ENCODE results near the gene FMO2.
"Not testable (repeated sequence)": the region's sequence is repeated elsewhere in the genome, so short reads cannot be mapped to it uniquely, and the experiment has no call there.

Gene FMO2

GRCh38 chr1:171220081-171220420 lies 35.0 kb downstream of the FMO2 start:
- H3K36me3 Mint-ChIP-seq (ENCODE audit: low read depth) = no peaks in the 10 kb centered on the region
- H3K27me3 Mint-ChIP-seq = peaks cover 4% of the 10 kb centered on the region
- H3K9me3 Mint-ChIP-seq = no peaks in the 10 kb centered on the region
- H3K4me3 Mint-ChIP-seq = no peak overlapping the region
- intact Hi-C loops (cut with micrococcal nuclease) = no loop called here
- peak overlapping the region; percentile 32 for H3K27ac Mint-ChIP-seq
- peaks cover 36% of the 10 kb centered on the region for H3K4me1 Mint-ChIP-seq (ENCODE audit: low read depth)

- Mint-ChIP-seq H3K27me3 (peaks cover 4% of the 10 kb centered on the region), H3K4me1 (ENCODE audit: low read depth) (peaks cover 36% of the 10 kb centered on the region), H3K4me3 (no peak overlapping the region), H3K27ac (no peak overlapping the region), H3K9me3 (no peaks in the 10 kb centered on the region), H3K36me3 (ENCODE audit: low read depth) (no peaks in the 10 kb centered on the region)
- intact Hi-C loops (cut with micrococcal nuclease) = no loop called here
These were observed 35.5 kb downstream of the FMO2 start for GRCh38 chr1:171220581-171221054.

DNA sequence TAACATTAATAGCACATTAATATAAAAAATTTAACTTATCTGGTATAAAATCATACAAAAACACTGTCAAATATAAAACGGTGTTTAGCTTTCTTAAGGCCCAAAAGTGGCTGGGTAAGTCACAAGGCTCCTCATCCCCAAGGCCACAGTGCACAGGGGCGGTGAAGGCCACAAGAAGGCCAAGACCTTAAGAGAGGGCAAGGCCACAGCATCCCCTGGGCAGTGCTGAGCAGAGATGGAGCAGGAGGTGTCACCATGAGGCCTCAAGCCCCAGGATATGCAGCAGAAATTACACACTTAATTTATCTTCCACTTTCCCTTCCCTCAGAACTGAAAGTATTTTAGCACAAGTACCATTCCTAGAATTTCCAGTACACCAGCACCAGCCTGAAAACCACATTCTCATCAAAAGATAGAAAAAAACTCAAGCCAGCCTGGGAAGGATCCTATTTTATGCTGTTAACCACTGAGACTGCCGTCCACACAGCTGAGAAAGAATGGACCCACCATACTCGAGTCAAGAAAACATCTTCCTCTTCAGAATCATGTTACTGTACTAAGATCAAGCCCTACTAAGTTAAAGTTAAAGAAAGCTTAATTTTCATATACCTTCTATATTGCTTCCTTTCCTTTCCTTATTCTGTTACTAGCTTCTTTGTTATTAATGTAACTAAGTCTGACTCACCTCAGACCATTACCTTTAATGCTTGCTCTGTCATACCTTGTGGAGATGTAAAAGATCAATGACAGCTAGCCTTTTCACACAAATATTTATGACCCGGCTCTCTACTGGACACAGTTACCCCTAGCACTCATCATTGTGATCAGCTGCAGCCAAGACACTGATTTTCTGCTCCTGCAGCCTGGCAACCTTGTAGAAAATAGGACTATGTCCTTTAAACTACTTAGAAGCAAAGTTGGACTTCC lies 36.8 kb downstream of the FMO2 start:
- H3K27me3 Mint-ChIP-seq = peaks cover 4% of the 10 kb centered on the region
- H3K27ac Mint-ChIP-seq = peak overlapping the region; percentile 24
- intact Hi-C loops (cut with micrococcal nuclease) = no loop called here
- no peaks in the 10 kb centered on the region for H3K36me3 Mint-ChIP-seq (ENCODE audit: low read depth)
- peaks cover 36% of the 10 kb centered on the region for H3K4me1 Mint-ChIP-seq (ENCODE audit: low read depth)
- no peak overlapping the region for H3K4me3 Mint-ChIP-seq
- H3K9me3 Mint-ChIP-seq = no peaks in the 10 kb centered on the region

DNA sequence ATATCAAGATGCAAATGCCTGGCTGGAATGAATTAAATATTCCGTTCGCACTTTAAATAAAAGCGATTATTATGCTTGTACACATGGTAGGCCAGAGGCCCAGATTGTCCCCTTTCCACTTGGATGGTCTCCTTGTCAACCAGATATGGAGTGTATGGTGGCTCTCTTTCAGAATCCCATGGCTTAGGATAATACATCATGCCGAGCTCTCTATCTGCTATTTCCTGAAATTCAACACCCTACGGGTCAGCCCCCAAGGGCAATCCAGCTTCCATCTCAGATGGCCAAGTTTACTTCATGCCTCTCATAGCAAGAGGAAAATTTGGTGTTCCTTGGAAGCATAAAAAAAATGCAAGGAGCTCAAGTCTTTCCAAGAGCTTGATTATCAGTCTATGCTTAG lies 37.8 kb downstream of the FMO2 start:
- no peak overlapping the region for H3K27ac Mint-ChIP-seq
- intact Hi-C loops (cut with micrococcal nuclease) = no loop called here
- no peaks in the 10 kb centered on the region for H3K36me3 Mint-ChIP-seq (ENCODE audit: low read depth)
- peaks cover 4% of the 10 kb centered on the region for H3K27me3 Mint-ChIP-seq
- no peak overlapping the region for H3K4me3 Mint-ChIP-seq
- H3K9me3 Mint-ChIP-seq = no peaks in the 10 kb centered on the region
- H3K4me1 Mint-ChIP-seq (ENCODE audit: low read depth) = peaks cover 36% of the 10 kb centered on the region

- H3K27ac Mint-ChIP-seq = not testable (repeated sequence)
These were observed 39.2 kb downstream of the FMO2 start for GRCh38 chr1:171224257-171224656.

GRCh38 chr1:171226747-171227370 lies 41.8 kb downstream of the FMO2 start:
- no peak overlapping the region for H3K27ac Mint-ChIP-seq
- H3K9me3 Mint-ChIP-seq = no peaks in the 10 kb centered on the region
- intact Hi-C loops (cut with micrococcal nuclease) = loop anchor here (1.0 to 5.0 kb wide), 3 partner anchors 146 to 540 kb away; no protein-coding TSS in a partner anchor

More at GRCh38 chr1:171224257-171224656, 39.2 kb downstream of the FMO2 start:
- H3K9me3 Mint-ChIP-seq; H3K4me3 Mint-ChIP-seq; intact Hi-C loops (cut with micrococcal nuclease); H3K27me3 Mint-ChIP-seq; H3K36me3 Mint-ChIP-seq (ENCODE audit: low read depth): not testable (repeated sequence)
- peaks cover 29% of the 10 kb centered on the region for H3K4me1 Mint-ChIP-seq (ENCODE audit: low read depth)

DNA sequence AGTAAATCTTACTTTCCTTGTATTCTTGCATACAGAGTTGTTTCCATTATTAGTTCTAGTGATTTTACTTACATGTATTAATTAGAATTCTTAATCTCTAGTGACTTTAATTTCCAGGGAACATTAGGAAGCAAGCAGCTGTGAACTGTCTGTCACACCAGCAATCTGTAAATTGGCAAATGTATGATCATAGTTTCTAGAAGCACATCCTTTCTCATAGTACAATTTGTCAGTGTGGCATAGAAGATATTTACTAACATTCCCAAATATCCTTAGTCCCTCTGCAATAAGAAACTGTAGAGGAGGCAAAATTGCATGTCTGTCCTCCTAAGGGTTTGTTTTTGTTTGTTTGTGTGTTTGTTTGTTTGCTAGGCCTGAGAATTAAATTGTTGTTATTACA lies 46.2 kb downstream of the FMO2 start:
- Mint-ChIP-seq H3K4me3 (no peak overlapping the region), H3K27me3 (no peaks in the 10 kb centered on the region)
- intact Hi-C loops (cut with micrococcal nuclease) = no loop called here

More at GRCh38 chr1:171226747-171227370, 41.8 kb downstream of the FMO2 start:
- Mint-ChIP-seq H3K36me3 (ENCODE audit: low read depth) (no peaks in the 10 kb centered on the region), H3K27me3 (no peaks in the 10 kb centered on the region), H3K4me3 (no peak overlapping the region), H3K4me1 (ENCODE audit: low read depth) (peaks cover 13% of the 10 kb centered on the region)

DNA sequence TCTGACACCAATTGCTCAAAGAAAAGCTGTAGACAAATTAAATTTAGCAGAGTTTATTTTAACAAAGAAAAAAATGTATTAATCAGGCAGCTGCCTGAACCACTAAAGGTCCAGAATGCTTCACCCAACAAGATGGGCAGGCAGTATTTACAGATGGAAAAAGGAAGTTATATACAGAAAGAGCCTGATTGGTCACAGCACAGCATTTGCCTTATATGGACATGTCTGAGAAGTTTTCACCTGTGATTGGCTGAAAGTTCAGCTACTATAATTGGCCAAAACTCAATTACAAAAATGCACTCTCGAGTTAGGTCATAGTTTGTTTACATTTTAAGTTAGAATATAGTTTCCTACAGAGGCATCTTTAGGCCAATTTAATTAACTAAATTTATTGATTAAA lies 48.1 kb downstream of the FMO2 start:
- H3K9me3 Mint-ChIP-seq = peaks cover 15% of the 10 kb centered on the region
- H3K4me1 Mint-ChIP-seq (ENCODE audit: low read depth) = no peaks in the 10 kb centered on the region
- H3K4me3 Mint-ChIP-seq = no peak overlapping the region

More for the DNA sequence above, 46.2 kb downstream of the FMO2 start:
- Mint-ChIP-seq H3K9me3 (peaks cover 7% of the 10 kb centered on the region), H3K27ac (no peak overlapping the region), H3K36me3 (ENCODE audit: low read depth) (no peaks in the 10 kb centered on the region), H3K4me1 (ENCODE audit: low read depth) (no peaks in the 10 kb centered on the region)

GRCh38 chr1:171236231-171236630 lies 51.1 kb downstream of the FMO2 start:
- H3K27ac Mint-ChIP-seq; H3K4me3 Mint-ChIP-seq; H3K4me1 Mint-ChIP-seq (ENCODE audit: low read depth); H3K36me3 Mint-ChIP-seq (ENCODE audit: low read depth); intact Hi-C loops (cut with micrococcal nuclease); H3K27me3 Mint-ChIP-seq: not testable (repeated sequence)
- peaks cover 34% of the 10 kb centered on the region for H3K9me3 Mint-ChIP-seq

More for the DNA sequence above, 48.1 kb downstream of the FMO2 start:
- Mint-ChIP-seq H3K36me3 (ENCODE audit: low read depth) (no peaks in the 10 kb centered on the region), H3K27ac (no peak overlapping the region), H3K27me3 (peaks cover under 1% of the 10 kb centered on the region)
- intact Hi-C loops (cut with micrococcal nuclease) = no loop called here

DNA sequence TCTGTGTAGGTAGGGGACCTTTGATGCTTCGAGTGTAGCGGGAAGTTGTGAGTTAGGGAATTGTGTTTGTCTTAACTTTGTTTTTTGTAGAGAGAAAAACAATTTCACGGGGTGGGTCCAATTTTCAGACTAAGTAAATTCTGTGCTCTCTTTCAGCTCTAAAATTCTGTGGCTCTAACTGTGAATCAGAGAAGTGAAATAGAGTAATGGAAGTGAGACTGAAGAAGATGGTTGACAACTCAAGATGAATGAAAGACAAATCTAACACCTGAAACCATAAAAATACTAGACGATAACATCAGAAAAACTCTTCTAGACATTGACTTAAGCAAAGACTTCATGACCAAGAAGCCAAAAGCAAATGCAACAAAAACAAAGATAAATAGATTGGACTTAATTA lies 58.8 kb downstream of the FMO2 start:
- no peaks in the 10 kb centered on the region for H3K4me1 Mint-ChIP-seq (ENCODE audit: low read depth)
- no peak overlapping the region for H3K27ac Mint-ChIP-seq
- H3K36me3 Mint-ChIP-seq (ENCODE audit: low read depth) = no peaks in the 10 kb centered on the region
- no peak overlapping the region for H3K4me3 Mint-ChIP-seq
- intact Hi-C loops (cut with micrococcal nuclease) = loop anchor here (2.0 to 10.0 kb wide), 2 partner anchors 69 to 161 kb away; no protein-coding TSS in a partner anchor
- peaks cover 12% of the 10 kb centered on the region for H3K9me3 Mint-ChIP-seq
- H3K27me3 Mint-ChIP-seq = peaks cover 18% of the 10 kb centered on the region

DNA sequence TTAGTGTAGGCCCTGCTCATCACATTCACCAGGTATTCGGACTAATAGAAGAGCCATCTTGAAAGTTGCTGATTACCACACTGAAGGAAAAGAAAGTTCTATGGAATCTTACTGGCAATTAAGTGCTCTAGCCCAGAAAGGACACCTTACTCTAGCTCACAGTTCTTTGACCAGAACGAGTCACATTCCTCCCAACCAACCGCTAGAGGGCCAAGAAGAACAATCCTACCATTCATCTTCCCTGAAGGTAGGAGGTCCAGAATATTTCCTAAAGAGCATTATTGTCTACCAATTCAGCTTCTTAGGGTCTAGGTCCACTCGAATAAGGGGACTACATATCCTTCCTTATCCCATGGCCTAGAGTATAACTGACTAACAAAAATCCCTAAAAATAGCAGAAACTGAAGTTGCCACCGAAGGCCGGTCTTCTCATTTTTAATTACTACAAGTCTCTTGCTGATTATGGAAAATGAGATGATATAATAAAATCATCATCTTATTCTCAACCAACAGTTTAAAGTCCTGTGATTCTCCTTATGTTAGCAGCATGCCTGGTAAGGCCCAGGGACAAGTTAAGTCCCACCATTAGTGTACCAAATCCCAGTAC lies 60.5 kb downstream of the FMO2 start:
- peaks cover 15% of the 10 kb centered on the region for H3K27me3 Mint-ChIP-seq
- H3K27ac Mint-ChIP-seq = no peak overlapping the region
- H3K36me3 Mint-ChIP-seq (ENCODE audit: low read depth) = no peaks in the 10 kb centered on the region
- intact Hi-C loops (cut with micrococcal nuclease) = loop anchor here (2.0 to 10.0 kb wide), 2 partner anchors 67 to 159 kb away; no protein-coding TSS in a partner anchor
- H3K9me3 Mint-ChIP-seq = no peaks in the 10 kb centered on the region
- no peak overlapping the region for H3K4me3 Mint-ChIP-seq
- H3K4me1 Mint-ChIP-seq (ENCODE audit: low read depth) = no peaks in the 10 kb centered on the region

DNA sequence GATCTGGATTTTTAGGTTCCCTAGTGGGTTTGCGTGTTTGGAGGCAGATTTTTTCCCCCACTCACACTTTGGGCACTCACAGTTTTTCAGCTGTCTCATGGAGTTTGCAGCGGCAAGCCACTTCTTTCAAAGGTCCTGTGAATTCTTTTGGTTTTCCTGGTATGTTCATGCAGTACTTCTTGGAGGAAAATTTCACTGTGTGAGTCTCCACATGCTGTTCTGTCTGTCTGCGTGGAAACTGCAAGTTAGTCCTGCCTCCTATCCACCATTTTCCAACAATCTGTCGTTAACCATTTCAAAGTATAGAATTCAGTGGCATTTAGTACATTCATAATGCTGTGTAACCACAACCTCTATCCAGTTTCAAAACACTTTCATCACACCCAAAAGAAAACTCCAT lies 62.4 kb downstream of the FMO2 start:
- no peak overlapping the region for H3K4me3 Mint-ChIP-seq
- H3K36me3 Mint-ChIP-seq (ENCODE audit: low read depth) = no peaks in the 10 kb centered on the region
- peaks cover 28% of the 10 kb centered on the region for H3K27me3 Mint-ChIP-seq
- intact Hi-C loops (cut with micrococcal nuclease) = loop anchor here (10.0 kb wide), 1 partner anchor 157 kb away; no protein-coding TSS in a partner anchor
- peaks cover 6% of the 10 kb centered on the region for H3K4me1 Mint-ChIP-seq (ENCODE audit: low read depth)
- H3K27ac Mint-ChIP-seq = no peak overlapping the region
- no peaks in the 10 kb centered on the region for H3K9me3 Mint-ChIP-seq

GRCh38 chr1:171248302-171248701 lies 63.2 kb downstream of the FMO2 start, which contains the start of gene FMO1:
TSS of gene FMO1 (plus strand) at chr1:171248494. CDS start at chr1:171258088, 9,594 bp downstream.
- intact Hi-C loops (cut with micrococcal nuclease) = loop anchor here (10.0 kb wide), 1 partner anchor 156 kb away; no protein-coding TSS in a partner anchor
- Mint-ChIP-seq H3K4me3 (no peak within 1 kb of the TSS), H3K4me1 (ENCODE audit: low read depth) (peaks cover 6% of the 10 kb centered on the region), H3K27me3 (peaks cover 28% of the 10 kb centered on the region), H3K27ac (no peak within 1 kb of the TSS), H3K9me3 (no peaks in the 10 kb centered on the region), H3K36me3 (ENCODE audit: low read depth) (no peaks in the 10 kb centered on the region)

Measured in dendritic cell treated with granulocyte-macrophage colony-stimulating factor and Interleukin-4, amounts not matched to agents 40 ng/mL and 50 ng/mL, for 4 days (primary cell).